GM10847 (cell line): ENCODE results near the gene CCDC27.
A peak's percentile ranks its signal among the peaks of the same experiment; 100 is the strongest.

Experiments used
- POLR2A ChIP-seq: IDR thresholded peaks from 2 replicates; pipeline ENCODE4 v1.6.1; 2011; ENCODE audit not compliant: insufficient read length; ENCODE audit errors: extremely low read depth

CCDC27 gene

DNA sequence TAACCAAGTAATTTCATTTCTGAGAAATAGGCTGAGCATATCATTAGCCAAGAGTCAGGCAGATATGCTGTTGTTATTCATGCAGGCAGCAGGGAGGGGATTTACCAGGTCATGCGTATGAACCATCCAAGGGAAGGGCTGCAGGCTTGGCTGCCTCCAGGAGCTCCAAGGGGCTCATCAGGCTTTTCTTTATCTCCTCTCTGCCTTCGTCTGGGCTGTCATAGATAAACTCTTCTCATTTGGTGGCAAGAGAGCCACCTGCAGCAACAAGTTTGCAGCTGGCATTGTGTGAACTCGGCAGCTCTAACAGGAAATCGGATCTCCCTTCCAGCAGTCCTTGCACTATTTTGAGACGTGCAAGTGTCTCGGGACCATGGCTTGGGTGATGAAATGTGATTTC, 7.5 kb downstream of the CCDC27 start:
- no peak for TF ChIP-seq POLR2A

DNA sequence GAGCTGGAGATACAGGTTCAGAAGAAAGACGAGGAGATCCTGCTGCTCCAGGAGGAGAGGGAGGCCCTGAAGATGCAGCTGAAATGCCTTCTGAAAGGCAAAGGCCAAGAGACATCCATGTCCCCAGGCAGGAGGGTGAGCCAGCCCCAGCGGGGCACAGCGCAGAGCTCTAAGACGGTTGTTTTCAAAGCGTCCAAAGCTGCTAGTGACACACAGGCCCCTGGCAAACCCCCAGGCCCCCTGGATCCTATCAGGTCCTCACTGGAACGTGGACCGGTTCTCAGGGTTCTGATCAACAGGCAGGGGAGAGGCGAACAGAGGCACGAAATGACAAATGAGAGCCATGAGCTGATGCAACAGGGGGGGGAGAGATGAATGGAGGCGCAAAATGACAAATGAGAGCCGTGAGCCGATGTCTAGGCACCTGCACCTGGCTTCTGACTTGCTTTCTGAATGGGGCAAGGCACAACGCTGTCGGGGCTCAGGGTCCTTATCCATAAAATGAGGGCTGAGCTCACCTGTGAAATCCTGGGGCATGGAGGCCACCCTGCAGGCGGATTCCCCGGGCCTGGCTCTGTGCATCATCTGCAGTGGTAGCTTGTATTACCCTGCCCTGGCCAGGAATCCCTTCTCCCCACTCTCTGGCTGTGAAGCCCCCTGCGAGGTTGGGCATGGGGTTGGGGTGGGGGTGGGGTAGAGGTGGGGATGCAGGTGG, 9.2 kb downstream of the CCDC27 start:
- TF ChIP-seq POLR2A: no peak

DNA sequence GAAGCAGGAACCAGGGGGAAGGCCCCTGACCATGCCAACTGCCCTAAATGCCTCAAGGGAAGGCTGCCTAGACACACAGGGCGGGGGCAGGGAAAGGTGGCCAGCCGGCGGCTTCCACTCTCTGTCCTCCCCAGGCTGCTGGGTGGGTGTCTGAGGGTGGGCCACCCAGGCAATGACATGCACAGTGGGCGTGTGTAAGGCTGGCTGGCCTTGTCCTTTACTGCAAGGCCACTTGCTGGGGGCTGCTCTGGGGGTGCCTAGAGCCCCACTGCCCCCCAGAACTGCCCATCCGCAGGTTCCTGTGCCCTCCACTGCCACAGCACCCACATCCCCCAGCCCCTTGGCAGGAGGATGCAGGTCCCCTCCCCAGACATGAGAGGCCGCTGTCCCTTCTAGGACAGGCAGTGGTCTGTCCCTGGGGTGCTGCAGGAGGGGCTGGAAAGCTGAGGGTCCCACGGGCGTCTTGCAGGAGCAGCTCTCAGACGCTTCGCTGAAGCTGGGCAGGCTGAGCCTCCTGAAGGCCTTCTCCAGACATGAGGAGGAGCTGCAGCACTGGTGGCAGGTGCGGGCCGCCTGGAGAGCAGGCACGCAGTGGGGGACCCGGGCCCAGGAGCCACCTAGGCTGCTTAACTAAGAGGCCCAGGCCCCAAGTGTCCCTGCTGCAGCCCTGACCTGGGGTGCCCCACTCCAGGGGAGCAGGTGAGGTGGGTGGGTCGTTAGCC, 10.1 kb downstream of the CCDC27 start:
- TF ChIP-seq POLR2A: no peak

DNA sequence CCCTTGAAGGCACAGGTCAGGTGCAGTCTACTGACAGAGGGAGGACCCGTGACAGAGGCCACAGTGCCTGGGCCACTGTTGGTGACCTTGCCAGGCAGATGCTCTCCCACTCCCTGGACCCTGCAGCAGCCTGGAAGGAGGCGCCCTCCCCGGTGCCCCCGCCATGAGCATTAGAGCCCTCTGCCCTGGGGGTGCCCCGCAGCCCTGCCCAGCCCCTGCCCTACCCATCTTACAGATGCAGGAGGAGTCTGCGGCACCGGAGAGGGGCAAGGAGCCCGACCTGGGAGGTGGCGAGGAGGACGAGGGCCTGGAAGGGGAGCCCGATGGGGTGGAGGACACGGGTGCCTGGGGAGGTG, 10.6 kb downstream of the CCDC27 start:
- no peak for TF ChIP-seq POLR2A

DNA sequence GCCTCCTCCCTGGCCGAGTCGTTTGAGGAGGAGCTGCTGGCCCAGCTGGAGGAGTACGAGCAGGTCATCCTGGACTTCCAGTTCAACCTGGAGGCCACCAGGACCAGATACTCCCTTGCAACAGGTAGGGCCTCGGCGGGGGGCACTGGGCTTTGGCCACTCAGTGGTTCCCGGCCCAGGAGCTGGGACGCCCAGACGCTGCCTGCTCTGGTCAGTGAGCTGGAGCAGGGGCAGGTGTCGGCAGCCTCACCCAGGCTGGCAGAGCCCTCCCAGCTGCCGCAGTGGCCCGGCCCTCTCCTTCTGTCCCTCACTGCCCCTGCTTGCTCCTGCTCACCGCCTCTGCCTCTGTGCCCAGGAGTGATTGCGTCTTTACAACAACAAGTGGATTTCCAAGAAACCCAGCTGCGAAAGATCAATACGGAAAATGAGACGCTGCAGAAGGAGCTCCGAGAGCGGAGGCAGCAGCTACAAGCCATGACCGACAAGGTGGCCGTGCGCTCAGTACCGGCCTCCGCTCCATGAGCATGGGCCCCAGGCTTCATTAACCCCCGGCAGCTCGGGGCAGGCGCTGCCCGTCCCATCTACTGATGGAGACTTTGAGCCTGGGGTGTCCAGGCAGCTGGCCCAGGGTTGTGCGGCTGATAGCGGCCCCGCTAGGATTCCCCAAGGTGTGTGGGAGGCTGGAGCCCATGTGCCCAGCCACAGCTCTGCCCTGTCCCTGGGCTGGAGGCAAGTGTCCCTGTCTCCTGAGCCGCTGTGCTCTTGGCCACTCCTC, 11.3 kb downstream of the CCDC27 start:
- no peak for TF ChIP-seq POLR2A

DNA sequence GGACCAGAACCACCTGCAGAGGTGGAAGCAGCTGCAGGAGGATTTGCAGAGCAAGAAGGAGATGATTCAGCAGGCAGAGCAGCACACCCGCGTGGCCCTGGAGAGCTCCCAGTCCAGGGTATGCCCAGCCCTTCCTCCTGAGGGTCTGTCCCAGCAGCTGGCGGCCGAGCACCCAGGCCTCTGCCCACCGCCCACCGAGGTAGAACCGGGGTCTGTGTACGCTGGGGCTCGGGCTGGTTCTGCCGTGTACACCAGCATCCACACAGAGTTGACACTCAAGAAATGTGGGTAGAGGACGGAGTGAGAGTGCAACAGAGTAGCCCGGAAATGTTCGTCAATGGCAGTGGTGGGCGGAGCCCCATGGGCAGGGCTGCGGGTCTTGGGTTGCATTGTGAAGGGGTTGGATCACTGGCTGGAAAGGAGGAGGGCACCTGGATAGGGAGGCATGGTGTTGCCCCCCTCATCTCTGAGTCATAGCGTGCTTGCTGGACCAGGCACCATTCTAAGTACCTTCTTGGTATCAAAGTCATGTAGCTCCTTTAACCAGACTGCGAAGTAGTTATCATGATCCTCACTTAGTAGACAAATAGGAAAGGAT, 15.2 kb downstream of the CCDC27 start:
- TF ChIP-seq POLR2A: no peak

DNA sequence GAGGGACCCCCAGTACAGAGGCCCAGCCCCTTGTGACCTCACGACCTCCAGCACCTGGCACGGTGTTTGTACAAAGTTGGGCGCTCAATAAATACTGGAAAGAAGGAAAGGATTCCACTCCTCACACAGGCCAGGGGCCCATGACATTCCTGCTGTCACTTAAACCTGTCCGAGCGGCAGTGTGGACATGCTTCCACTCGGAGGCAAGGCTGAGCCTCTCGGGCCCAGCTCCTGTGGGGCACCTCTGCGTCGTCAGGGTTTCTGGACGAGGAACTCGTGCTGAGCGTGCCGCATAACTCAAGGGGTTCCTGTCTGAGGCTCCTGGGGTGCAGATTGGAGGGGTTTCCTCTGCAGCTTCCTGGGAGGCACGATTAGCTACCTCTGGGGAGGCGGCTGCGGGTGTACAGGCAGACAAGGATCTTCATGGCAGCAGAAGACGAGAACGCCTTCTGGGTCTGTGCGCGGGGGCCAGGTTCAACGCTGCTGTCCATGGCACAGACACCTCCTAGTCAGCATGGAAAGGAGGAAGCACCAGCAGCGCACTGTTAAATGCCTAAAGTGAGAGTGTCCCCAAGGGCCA, 16.7 kb downstream of the CCDC27 start:
- no peak for TF ChIP-seq POLR2A

DNA sequence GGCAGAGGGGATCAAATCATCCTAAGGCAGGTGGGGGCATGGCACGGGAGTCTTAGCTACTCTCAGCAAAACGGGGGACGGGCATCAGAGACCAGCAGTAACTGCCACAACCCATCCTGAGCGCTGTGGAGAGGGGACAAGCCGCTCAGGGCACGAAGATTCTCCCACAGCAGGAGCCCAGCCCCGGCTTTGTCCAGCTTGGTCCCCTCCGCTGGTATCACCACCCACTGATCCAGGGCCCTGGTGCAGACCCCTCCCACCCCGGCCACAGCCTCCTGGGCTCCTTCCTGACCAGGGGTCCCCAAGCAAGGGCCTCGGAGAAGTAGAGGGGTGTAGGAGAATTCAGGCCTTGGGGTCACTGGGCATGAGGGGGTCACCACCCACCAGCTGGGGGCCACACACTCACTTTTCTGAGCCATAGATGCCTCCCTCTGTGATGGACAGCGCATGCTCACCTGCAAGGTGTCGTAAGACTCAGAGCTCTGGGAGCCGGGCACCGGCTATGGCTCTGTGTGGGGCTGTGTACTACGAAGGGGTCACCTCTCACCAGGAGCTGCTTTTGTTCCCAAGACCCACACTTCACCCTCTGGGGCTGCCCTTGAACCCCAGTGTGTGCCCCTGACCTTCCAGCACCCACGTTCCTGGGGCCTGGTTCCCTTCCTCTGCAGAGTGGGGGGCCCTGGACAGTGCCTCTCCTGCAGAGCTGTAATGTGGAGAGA, 18.0 kb downstream of the CCDC27 start:
- no peak for TF ChIP-seq POLR2A

DNA sequence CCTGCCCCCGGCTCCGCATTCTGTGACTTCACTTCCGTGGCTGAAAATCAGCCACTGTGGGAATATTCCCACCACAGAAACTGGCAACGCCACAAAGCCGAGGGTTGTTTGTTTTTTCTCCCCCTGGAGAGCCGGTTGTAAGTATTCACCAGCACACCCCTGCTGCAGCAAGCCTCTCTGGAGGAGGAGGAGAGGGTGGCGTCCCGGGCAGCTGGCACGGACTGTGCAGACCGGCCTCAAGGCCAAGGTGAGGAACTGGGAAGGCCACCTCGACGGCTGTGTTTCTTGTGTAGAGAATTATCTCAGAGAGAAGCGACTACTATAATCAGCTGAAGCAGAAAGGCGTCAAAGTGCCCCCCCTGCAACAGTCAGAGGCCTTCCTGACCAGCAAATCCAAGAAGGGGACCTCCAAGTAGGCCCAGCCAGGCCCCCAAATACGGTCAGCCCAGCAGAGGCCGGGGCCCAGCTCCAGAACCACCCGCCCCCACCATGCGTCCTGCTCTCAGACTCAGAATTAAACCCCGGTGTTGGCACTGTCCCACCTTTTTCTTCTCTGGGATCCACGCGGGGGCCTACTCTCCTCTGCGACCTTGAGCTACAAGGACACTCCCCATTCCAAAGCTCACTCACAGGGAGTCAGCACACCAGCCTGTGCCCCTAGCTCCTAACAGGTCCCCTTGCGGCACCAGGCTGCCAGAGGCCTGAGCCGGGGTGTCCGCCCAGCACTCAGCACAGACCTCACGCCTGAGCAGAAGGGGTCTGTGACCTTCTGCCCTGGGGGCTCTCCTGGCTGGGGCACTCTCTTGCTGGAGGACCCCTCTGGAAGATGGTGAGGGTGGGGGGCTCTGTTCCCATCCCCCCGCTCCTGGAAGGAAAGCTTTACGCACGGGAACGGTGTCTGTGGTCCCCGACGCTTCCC, 19.1 kb downstream of the CCDC27 start:
- TF ChIP-seq POLR2A: no peak

DNA sequence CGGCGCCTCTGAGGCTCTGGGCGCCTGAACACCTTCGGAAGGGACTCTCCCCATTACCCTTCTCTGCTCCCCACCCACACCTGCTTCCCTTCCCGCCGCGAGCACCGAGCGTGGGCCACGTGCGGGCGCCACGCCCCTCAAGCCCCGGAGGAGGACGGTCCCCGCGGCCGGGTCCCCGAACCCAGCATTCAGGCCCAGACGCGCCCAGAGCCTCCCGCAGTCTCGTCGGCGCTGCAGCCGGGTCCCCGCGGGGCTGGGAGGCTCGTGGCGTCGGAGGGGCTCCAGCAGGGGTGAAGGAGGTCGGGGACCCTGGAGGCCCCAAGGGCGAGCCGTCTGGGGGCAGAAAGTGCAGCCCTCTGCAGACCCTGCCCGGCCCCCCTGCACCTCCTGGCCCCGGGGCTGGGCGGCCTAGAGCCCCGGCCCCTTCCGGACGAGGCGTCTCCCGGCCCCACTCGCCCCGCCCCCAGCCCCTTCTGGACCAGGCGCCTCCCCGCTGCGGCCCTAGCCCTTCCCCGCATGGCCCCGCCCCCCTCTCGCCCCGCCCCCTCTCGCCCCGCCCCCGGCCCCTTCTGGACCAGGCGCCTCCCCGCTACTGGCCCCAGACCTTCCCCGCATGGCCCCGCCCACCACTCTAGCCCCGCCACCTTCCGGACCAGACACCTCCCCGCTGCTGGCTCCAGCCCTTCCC, 19.9 kb downstream of the CCDC27 start:
- TF ChIP-seq POLR2A: peak; percentile 35

DNA sequence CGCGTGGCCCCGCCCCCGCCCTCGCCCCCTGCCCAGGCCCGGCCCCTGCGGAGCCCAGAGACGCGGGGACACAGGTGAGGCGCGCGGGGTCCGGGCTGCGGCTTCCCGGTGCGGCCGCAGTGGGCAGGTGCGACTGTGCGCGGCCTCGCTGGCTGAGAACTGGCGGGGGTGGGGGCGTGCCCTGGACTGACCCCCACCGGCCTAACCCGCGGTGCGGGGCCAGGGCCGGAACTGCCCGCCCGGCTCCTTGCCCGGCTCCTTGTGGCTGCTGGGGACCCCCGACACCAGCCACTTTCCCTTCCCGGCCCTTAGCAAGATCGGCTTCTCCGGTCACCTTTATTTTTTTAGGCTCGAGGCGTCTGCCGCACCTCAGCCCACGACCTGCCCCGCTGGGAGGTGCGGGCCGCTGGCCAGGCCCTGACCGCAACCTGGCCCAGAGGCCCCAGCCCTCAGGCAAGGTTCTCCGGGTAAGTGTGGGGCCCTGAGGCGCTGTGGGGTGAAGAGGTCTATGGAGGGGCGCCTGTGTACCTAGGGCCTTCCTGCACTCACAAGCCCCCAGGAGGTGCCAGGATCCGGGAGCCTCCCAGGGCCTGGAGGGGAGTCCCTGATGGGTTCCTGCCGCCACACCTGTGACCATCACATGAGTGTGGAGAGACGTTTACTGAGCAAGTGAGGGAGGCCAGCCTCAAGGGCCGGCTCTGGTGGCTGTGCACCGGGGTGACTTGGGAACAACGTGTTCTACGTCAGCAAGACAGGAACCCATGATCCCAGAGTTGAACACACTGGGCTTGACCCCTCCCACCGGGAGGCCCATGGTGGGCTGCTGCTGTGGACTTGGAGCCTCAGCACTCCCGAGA, 20.7 kb downstream of the CCDC27 start, which contains the start of gene SMIM1:
Gene SMIM1 (plus strand): TSS at position 35 of the 857 bp plus-strand sequence. CDS start 2,625 bp downstream, outside the sequence.
- no peak for TF ChIP-seq POLR2A

DNA sequence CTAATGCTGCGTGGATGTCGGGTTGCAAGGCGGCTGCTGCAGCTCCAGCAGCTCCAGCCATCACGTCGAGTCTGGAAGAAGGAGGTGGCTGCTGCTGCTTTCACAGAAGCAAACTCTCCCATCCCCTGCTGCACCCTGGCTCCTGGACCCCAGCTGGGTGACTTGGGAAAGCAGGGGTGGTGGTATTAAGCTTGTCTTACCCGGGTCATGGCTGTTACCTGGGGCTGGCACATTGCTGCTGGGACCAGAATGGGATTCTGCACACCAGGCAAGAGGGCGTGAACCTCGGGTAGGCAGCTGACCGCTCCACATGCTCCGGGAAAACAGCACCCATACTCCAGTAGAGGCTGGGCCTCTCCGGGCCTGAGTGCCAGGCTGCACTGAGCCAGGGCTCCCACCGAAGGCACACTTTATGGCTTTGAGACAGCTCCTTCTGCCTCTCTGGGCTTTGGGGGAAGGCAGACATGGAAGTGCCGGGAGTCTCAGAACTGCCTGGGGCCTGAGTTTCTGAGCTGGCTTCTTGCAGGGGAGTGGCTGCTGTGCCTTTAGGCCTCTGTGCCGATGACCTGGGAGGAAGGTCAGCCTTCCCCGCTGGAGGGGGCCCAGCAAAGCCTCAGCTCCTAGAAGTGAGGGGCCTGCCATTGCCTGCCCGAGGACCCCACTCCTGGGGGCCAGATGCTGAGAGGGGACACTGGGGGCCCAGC, 21.5 kb downstream of the CCDC27 start:
- no peak for TF ChIP-seq POLR2A
